Measurements from ENCODE around the gene ARGLU1.

The ARGLU1 gene

GRCh38 chr13:106522898-106523525, 44.9 kb downstream of the ARGLU1 start:
- no peak for DNase-seq

GRCh38 chr13:106522112-106522705, 45.7 kb downstream of the ARGLU1 start:
- no peak for DNase-seq

- DNase-seq: no peak
Measured at GRCh38 chr13:106521095-106521799, 46.7 kb downstream of the ARGLU1 start.

- no peak for DNase-seq
Measured at GRCh38 chr13:106520251-106521054, 47.5 kb downstream of the ARGLU1 start.

GRCh38 chr13:106518512-106518911, 49.4 kb downstream of the ARGLU1 start:
- no peak for DNase-seq

- no peak for DNase-seq
Measured at GRCh38 chr13:106517109-106517847, 50.7 kb downstream of the ARGLU1 start.

GRCh38 chr13:106515635-106516254, 52.2 kb downstream of the ARGLU1 start:
- DNase-seq: no peak

- no peak for DNase-seq
Measured at GRCh38 chr13:106514928-106515634, 52.9 kb downstream of the ARGLU1 start.

- DNase-seq: no peak
Measured at GRCh38 chr13:106513025-106513983, 54.6 kb downstream of the ARGLU1 start.

- no peak for DNase-seq
Measured at GRCh38 chr13:106507560-106508274, 60.2 kb downstream of the ARGLU1 start.

GRCh38 chr13:106506286-106506685, 61.7 kb downstream of the ARGLU1 start:
- no peak for DNase-seq

GRCh38 chr13:106505732-106506131, 62.2 kb downstream of the ARGLU1 start:
- DNase-seq: no peak

- no peak for DNase-seq
Measured at GRCh38 chr13:106505295-106505694, 62.6 kb downstream of the ARGLU1 start.

GRCh38 chr13:106503730-106504453, 64.0 kb downstream of the ARGLU1 start:
- DNase-seq: no peak

GRCh38 chr13:106503272-106503671, 64.7 kb downstream of the ARGLU1 start:
- no peak for DNase-seq

- DNase-seq: no peak
Measured at GRCh38 chr13:106500445-106500844, 67.5 kb downstream of the ARGLU1 start.

GRCh38 chr13:106499896-106500295, 68.0 kb downstream of the ARGLU1 start:
- no peak for DNase-seq

- DNase-seq: no peak
Measured at GRCh38 chr13:106499113-106499512, 68.8 kb downstream of the ARGLU1 start.

GRCh38 chr13:106498571-106498970, 69.4 kb downstream of the ARGLU1 start:
- DNase-seq: no peak

All from stimulated activated CD4-positive, alpha-beta T cell treated with anti-CD3 and anti-CD28 coated beads, Interleukin-2, amount 100 ng/mL, for 48 hours (primary cell).